ENCODE results near the gene CACNA1C.

CACNA1C gene

GRCh38 chr12:2390850-2391390, 338.1 kb downstream of the CACNA1C start:
- H3K36me3 ChIP-seq (ENCODE audit: insufficient read depth, low read length) = no peaks in the 10 kb centered on the region
- no peaks in the 10 kb centered on the region for H3K79me2 ChIP-seq (ENCODE audit: control insufficient read depth, insufficient read depth, low read length, unreplicated experiment)
- no peaks in the 10 kb centered on the region for H3K4me1 ChIP-seq (ENCODE audit: control insufficient read depth, insufficient read depth, low read length, unreplicated experiment)
- H3K27ac ChIP-seq (ENCODE audit: low read depth, low read length) = no peak overlapping the region
- H3K4me3 ChIP-seq (ENCODE audit: low read depth, low read length) = no peak overlapping the region
- H3K27me3 ChIP-seq (ENCODE audit: insufficient read depth, low read length) = no peaks in the 10 kb centered on the region
- H2AFZ ChIP-seq (ENCODE audit: low read length, unreplicated experiment) = no peak overlapping the region

DNA sequence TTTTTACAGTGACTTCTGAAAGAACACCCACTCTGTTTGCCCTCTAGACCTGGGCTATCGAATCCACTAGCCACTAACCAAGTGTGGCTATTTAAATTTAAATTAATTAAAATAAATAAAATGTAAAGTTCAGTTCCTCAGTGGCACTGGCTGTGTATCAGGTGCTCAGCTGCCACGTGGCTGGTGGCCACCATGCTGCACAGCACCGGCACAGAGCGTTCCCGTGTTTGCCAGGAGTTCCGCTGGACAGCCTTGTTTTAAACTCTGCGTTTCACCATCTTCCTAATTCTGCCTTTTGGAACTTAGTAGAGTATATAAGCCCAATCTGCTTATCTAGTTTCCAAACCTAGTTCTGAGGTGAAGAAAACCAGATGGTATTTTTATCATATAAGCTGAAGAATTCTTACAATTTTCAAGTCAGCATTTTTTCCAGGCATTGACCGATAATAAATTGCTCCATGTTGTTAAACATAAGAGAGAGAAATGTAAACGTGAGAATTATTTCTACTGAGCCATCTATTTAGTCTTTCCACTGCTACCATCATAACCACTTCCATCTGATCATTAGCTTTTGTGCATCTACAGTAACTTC, 339.0 kb downstream of the CACNA1C start:
- H3K27ac ChIP-seq (ENCODE audit: low read depth, low read length) = no peak overlapping the region
- H2AFZ ChIP-seq (ENCODE audit: low read length, unreplicated experiment) = no peak overlapping the region
- no peaks in the 10 kb centered on the region for H3K79me2 ChIP-seq (ENCODE audit: control insufficient read depth, insufficient read depth, low read length, unreplicated experiment)
- no peaks in the 10 kb centered on the region for H3K4me1 ChIP-seq (ENCODE audit: control insufficient read depth, insufficient read depth, low read length, unreplicated experiment)
- no peaks in the 10 kb centered on the region for H3K27me3 ChIP-seq (ENCODE audit: insufficient read depth, low read length)
- H3K36me3 ChIP-seq (ENCODE audit: insufficient read depth, low read length) = no peaks in the 10 kb centered on the region
- H3K4me3 ChIP-seq (ENCODE audit: low read depth, low read length) = no peak overlapping the region

DNA sequence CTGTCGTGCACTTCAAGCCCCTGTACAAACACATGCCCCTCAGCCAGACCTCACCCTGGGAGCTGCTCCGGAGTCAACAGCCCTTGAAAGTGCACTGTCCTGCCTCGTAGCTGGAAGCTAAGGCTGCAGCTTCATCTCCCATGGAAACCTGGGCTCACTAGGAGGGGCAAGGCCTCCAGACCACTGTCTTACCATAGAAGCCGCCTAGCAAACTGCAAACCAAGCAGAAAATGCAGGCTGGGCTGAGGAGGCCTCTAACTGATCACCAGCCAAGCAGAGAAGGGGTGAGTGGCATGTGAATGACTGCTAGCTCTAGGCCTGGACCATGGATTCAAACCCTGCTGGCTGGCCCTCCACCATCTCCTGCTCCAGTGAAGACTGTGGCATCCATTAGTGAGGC, 340.2 kb downstream of the CACNA1C start:
- no peaks in the 10 kb centered on the region for H3K79me2 ChIP-seq (ENCODE audit: control insufficient read depth, insufficient read depth, low read length, unreplicated experiment)
- no peak overlapping the region for H3K27ac ChIP-seq (ENCODE audit: low read depth, low read length)
- no peaks in the 10 kb centered on the region for H3K36me3 ChIP-seq (ENCODE audit: insufficient read depth, low read length)
- no peaks in the 10 kb centered on the region for H3K4me1 ChIP-seq (ENCODE audit: control insufficient read depth, insufficient read depth, low read length, unreplicated experiment)
- no peak overlapping the region for H2AFZ ChIP-seq (ENCODE audit: low read length, unreplicated experiment)
- no peak overlapping the region for H3K4me3 ChIP-seq (ENCODE audit: low read depth, low read length)
- H3K27me3 ChIP-seq (ENCODE audit: insufficient read depth, low read length) = no peaks in the 10 kb centered on the region

GRCh38 chr12:2393996-2394395, 341.2 kb downstream of the CACNA1C start:
- no peak overlapping the region for H3K4me3 ChIP-seq (ENCODE audit: low read depth, low read length)
- H3K27ac ChIP-seq (ENCODE audit: low read depth, low read length) = no peak overlapping the region
- no peak overlapping the region for H2AFZ ChIP-seq (ENCODE audit: low read length, unreplicated experiment)
- H3K36me3 ChIP-seq (ENCODE audit: insufficient read depth, low read length) = no peaks in the 10 kb centered on the region
- no peaks in the 10 kb centered on the region for H3K27me3 ChIP-seq (ENCODE audit: insufficient read depth, low read length)
- no peaks in the 10 kb centered on the region for H3K4me1 ChIP-seq (ENCODE audit: control insufficient read depth, insufficient read depth, low read length, unreplicated experiment)
- H3K79me2 ChIP-seq (ENCODE audit: control insufficient read depth, insufficient read depth, low read length, unreplicated experiment) = no peaks in the 10 kb centered on the region

DNA sequence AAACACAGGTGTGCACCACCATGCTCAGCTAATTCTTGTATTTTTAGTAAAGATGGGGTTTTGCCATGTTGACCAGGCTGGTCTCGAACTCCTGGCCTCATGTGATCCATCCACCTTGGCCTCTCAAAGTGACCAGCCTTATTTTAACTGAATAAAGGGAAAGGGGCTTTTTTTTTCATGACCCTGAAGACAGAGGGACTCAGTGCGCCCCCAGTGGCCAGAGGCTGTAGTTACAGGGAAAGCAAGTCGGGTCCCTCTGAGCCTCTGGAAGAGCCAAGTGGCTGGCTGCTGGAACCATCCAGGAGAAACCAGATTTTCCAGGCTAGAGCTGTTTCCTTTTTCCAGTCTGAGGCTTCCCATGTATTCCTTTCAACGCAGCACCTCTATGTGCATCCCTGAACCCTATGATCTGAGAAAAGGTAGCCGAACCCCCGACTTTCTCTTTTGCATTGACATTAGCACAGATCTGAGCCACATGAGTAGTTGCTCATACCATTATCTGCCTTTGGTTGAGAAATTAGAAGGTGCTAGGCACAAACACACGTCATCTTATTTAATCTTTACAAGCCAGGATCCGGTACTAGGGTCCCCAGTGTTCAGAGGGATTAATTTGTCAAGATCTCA, 342.7 kb downstream of the CACNA1C start:
- H2AFZ ChIP-seq (ENCODE audit: low read length, unreplicated experiment) = no peak overlapping the region
- H3K4me1 ChIP-seq (ENCODE audit: control insufficient read depth, insufficient read depth, low read length, unreplicated experiment) = no peaks in the 10 kb centered on the region
- no peak overlapping the region for H3K27ac ChIP-seq (ENCODE audit: low read depth, low read length)
- no peaks in the 10 kb centered on the region for H3K79me2 ChIP-seq (ENCODE audit: control insufficient read depth, insufficient read depth, low read length, unreplicated experiment)
- H3K27me3 ChIP-seq (ENCODE audit: insufficient read depth, low read length) = no peaks in the 10 kb centered on the region
- no peak overlapping the region for H3K4me3 ChIP-seq (ENCODE audit: low read depth, low read length)
- H3K36me3 ChIP-seq (ENCODE audit: insufficient read depth, low read length) = no peaks in the 10 kb centered on the region

- Histone ChIP-seq H3K27me3 (ENCODE audit: insufficient read depth, low read length) (no peaks in the 10 kb centered on the region), H3K36me3 (ENCODE audit: insufficient read depth, low read length) (no peaks in the 10 kb centered on the region), H3K4me3 (ENCODE audit: low read depth, low read length) (no peak overlapping the region), H3K4me1 (ENCODE audit: control insufficient read depth, insufficient read depth, low read length, unreplicated experiment) (no peaks in the 10 kb centered on the region), H3K79me2 (ENCODE audit: control insufficient read depth, insufficient read depth, low read length, unreplicated experiment) (no peaks in the 10 kb centered on the region), H2AFZ (ENCODE audit: low read length, unreplicated experiment) (no peak overlapping the region), H3K27ac (ENCODE audit: low read depth, low read length) (no peak overlapping the region)
Measured at GRCh38 chr12:2396448-2396871, 343.7 kb downstream of the CACNA1C start.

GRCh38 chr12:2397356-2398045, 344.7 kb downstream of the CACNA1C start:
- Histone ChIP-seq H2AFZ (ENCODE audit: low read length, unreplicated experiment) (no peak overlapping the region), H3K27me3 (ENCODE audit: insufficient read depth, low read length) (no peaks in the 10 kb centered on the region), H3K36me3 (ENCODE audit: insufficient read depth, low read length) (no peaks in the 10 kb centered on the region), H3K4me3 (ENCODE audit: low read depth, low read length) (no peak overlapping the region), H3K27ac (ENCODE audit: low read depth, low read length) (no peak overlapping the region), H3K79me2 (ENCODE audit: control insufficient read depth, insufficient read depth, low read length, unreplicated experiment) (no peaks in the 10 kb centered on the region), H3K4me1 (ENCODE audit: control insufficient read depth, insufficient read depth, low read length, unreplicated experiment) (no peaks in the 10 kb centered on the region)

DNA sequence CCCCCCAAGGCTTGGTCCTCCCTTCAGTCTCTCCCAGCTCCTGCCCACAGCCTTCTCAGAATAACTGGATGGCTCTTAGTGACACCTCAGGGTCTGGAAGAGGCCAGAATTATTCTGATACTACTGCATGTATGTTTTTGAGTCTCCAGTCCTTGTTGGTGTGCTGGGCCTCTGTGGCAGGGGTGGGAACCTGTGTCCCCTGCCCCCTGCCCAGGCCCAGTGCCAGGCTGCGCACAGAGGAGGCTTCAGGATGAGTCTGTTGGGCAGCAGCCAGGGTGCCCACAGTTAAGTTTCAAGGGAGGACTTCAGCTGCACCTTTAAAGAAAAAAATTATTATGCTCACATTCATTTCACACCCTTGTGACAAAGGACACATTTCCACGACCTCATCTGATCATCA, 348.3 kb downstream of the CACNA1C start:
- Histone ChIP-seq H3K27me3 (ENCODE audit: insufficient read depth, low read length) (peaks cover 4% of the 10 kb centered on the region; the same call in 1 of the 2 replicates), H3K4me1 (ENCODE audit: control insufficient read depth, insufficient read depth, low read length, unreplicated experiment) (no peaks in the 10 kb centered on the region), H3K4me3 (ENCODE audit: low read depth, low read length) (no peak overlapping the region)

GRCh38 chr12:2402073-2402579, 349.3 kb downstream of the CACNA1C start:
- Histone ChIP-seq H3K79me2 (ENCODE audit: control insufficient read depth, insufficient read depth, low read length, unreplicated experiment) (no peaks in the 10 kb centered on the region), H3K4me3 (ENCODE audit: low read depth, low read length) (no peak overlapping the region), H3K36me3 (ENCODE audit: insufficient read depth, low read length) (no peaks in the 10 kb centered on the region), H3K4me1 (ENCODE audit: control insufficient read depth, insufficient read depth, low read length, unreplicated experiment) (no peaks in the 10 kb centered on the region), H3K27ac (ENCODE audit: low read depth, low read length) (no peak overlapping the region), H3K27me3 (ENCODE audit: insufficient read depth, low read length) (peaks cover 10% of the 10 kb centered on the region; the same call in 1 of the 2 replicates), H2AFZ (ENCODE audit: low read length, unreplicated experiment) (no peak overlapping the region)

More for the DNA sequence above, 348.3 kb downstream of the CACNA1C start:
- no peak overlapping the region for H3K27ac ChIP-seq (ENCODE audit: low read depth, low read length)
- H2AFZ ChIP-seq (ENCODE audit: low read length, unreplicated experiment) = no peak overlapping the region
- H3K36me3 ChIP-seq (ENCODE audit: insufficient read depth, low read length) = no peaks in the 10 kb centered on the region
- no peaks in the 10 kb centered on the region for H3K79me2 ChIP-seq (ENCODE audit: control insufficient read depth, insufficient read depth, low read length, unreplicated experiment)

DNA sequence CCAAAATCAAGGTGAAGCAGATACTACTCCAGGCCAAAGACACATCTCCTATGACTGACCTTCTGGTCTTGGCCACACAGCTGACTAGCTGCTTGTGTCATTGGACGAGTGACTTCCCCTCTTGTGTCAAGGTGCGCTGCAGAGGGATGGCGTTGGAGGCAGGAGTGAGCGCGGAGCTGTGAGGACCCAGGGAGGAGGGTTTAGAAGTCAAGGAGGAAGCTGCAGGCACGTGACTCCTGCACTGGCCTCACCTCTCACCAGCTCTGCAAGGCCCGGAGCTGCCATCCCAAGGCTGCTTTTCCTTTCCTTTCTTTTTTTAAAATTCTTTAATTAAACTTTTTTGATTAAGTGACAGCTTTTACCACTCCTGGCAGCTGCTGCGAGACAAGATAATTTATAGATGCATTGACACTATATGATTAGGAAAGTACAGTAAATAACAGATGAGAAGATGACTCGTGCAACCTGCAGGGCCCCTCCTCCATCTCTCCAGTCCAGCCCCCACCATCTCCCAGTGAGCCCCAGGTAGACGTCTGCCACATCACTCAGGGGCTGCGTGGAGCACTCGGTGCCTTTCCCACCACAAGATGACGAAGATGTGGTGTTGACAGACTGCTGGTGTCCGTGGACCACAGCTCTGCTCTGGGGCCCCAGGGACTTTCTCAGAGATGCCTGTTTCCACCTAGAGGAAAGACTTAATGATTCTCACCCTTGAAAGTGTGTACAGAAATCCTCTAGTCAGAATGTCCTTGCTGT, 350.6 kb downstream of the CACNA1C start:
- no peaks in the 10 kb centered on the region for H3K79me2 ChIP-seq (ENCODE audit: control insufficient read depth, insufficient read depth, low read length, unreplicated experiment)
- no peak overlapping the region for H3K27ac ChIP-seq (ENCODE audit: low read depth, low read length)
- no peak overlapping the region for H2AFZ ChIP-seq (ENCODE audit: low read length, unreplicated experiment)
- H3K4me3 ChIP-seq (ENCODE audit: low read depth, low read length) = no peak overlapping the region
- H3K4me1 ChIP-seq (ENCODE audit: control insufficient read depth, insufficient read depth, low read length, unreplicated experiment) = no peaks in the 10 kb centered on the region
- no peaks in the 10 kb centered on the region for H3K36me3 ChIP-seq (ENCODE audit: insufficient read depth, low read length)
- H3K27me3 ChIP-seq (ENCODE audit: insufficient read depth, low read length) = peaks cover 10% of the 10 kb centered on the region; the same call in 1 of the 2 replicates
